ENCODE results near the gene ADAM12.

DNA sequence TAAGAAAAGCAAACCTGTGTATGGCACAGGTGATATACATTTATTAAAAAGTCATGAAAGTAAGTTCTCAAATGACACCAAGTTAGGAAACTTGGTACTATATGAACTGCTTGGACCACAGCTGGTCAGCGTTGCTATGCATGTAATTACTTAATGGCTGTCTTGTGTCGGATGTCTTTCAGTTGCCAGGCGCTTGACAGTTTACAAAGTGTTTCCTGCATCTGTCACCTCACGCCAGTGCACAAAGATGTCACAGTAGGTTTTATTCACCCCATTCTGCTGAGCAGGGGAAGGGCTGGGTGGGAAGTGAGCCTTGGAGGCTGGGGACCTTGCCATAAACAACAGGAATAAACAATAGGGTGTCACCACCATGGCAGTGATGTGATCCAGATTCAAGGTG, 35.8 kb downstream of the ADAM12 start:
- TF ChIP-seq GABPA (IDR thresholded peaks at IDR 0.05; ENCODE audit: low read depth): no peak
- TF ChIP-seq, protein P1, sequence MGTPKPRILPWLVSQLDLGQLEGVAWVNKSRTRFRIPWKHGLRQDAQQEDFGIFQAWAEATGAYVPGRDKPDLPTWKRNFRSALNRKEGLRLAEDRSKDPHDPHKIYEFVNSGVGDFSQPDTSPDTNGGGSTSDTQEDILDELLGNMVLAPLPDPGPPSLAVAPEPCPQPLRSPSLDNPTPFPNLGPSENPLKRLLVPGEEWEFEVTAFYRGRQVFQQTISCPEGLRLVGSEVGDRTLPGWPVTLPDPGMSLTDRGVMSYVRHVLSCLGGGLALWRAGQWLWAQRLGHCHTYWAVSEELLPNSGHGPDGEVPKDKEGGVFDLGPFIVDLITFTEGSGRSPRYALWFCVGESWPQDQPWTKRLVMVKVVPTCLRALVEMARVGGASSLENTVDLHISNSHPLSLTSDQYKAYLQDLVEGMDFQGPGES (IDR thresholded peaks at IDR 0.05; ENCODE audit: low read depth, low read length): no peak
- TF ChIP-seq SMC3 (IDR thresholded peaks at IDR 0.05; ENCODE audit: low read depth, low read length): no peak
- no peak for TF ChIP-seq RAD21 (IDR thresholded peaks at IDR 0.05; ENCODE audit: low read length)

Measured in SK-N-SH (cell line).